ENCODE measurements around the gene PTPRT.

GRCh38 chr20:42706759-42707158, 482.9 kb downstream of the PTPRT start:
- TF ChIP-seq, protein P1, sequence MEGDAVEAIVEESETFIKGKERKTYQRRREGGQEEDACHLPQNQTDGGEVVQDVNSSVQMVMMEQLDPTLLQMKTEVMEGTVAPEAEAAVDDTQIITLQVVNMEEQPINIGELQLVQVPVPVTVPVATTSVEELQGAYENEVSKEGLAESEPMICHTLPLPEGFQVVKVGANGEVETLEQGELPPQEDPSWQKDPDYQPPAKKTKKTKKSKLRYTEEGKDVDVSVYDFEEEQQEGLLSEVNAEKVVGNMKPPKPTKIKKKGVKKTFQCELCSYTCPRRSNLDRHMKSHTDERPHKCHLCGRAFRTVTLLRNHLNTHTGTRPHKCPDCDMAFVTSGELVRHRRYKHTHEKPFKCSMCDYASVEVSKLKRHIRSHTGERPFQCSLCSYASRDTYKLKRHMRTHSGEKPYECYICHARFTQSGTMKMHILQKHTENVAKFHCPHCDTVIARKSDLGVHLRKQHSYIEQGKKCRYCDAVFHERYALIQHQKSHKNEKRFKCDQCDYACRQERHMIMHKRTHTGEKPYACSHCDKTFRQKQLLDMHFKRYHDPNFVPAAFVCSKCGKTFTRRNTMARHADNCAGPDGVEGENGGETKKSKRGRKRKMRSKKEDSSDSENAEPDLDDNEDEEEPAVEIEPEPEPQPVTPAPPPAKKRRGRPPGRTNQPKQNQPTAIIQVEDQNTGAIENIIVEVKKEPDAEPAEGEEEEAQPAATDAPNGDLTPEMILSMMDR (IDR thresholded peaks at IDR 0.05): no peak
- TF ChIP-seq POLR2A (IDR thresholded peaks at IDR 0.05): no peak

All from ovary (tissue), 3 donors.